ENCODE data around the gene CREB5.

GRCh38 chr7:28564755-28565374 is 152.5 kb downstream of the CREB5 start:
- TF ChIP-seq CTCF (IDR thresholded peaks at IDR 0.05) (no peak), POLR2A (IDR thresholded peaks at IDR 0.05) (no peak)
